Esophagus muscularis mucosa (tissue), 4 donors: Measurements from ENCODE around the gene GAS7. TPM values are rescaled to one million over a fixed set of nuclear protein-coding genes. Genes with fewer than 3 reads are reported as not detected.

Source experiments
- DNase-seq: peaks from one replicate; pipeline ENCODE4 v3.0.0-alpha.2; 2017; ENCODE audit errors: extremely low spot score
- H3K27ac ChIP-seq, 4 donors: fragments of 200-600 bp; sonication (generic); replicated peaks in 1 of 4; 1 replicate in 3 of 4; 2 replicates in 1 of 4; pipeline ENCODE4 v1.5.1; 2016 to 2019; ENCODE audit warnings: mild to moderate bottlenecking in 1 of 4
- H3K27me3 ChIP-seq, 4 donors: fragments of 200-600 bp; sonication (generic); one replicate each; pipeline versions ENCODE4 v1.5.1 to v1.6.0; 2016 to 2019
- H3K36me3 ChIP-seq, 4 donors: fragments of 200-600 bp; sonication (generic); one replicate each; pipeline ENCODE4 v1.5.1; 2016 to 2019
- H3K4me1 ChIP-seq, 4 donors: fragments of 200-600 bp; sonication (generic); one replicate each; pipeline ENCODE4 v1.5.1; 2016 to 2019
- H3K4me3 ChIP-seq, 4 donors: fragments of 200-600 bp; sonication (generic); 1 replicate in 2 of 4; 2 replicates in 2 of 4; pipeline ENCODE4 v1.5.1; 2016 to 2019; ENCODE audit warnings: mild to moderate bottlenecking in 4 of 4, moderate library complexity in 1 of 4
- H3K9me3 ChIP-seq, 4 donors: fragments of 200-600 bp; sonication (generic); 1 replicate in 3 of 4; 2 replicates in 1 of 4; pipeline ENCODE4 v1.5.1; 2016 to 2019
- CTCF ChIP-seq, 3 experiments: fragments of 200-600 bp in 2 of 3; fragments of 450-650 bp in 1 of 3; sonication (generic) in 2 of 3; IDR thresholded peaks; one replicate each; pipeline ENCODE4 v1.5.1; 2017 to 2019; ENCODE audit warnings: antibody characterized with exemption in 3 of 3, mild to moderate bottlenecking in 2 of 3, moderate library complexity in 1 of 3
- EP300 ChIP-seq: sonication (generic); formaldehyde crosslinking; IDR thresholded peaks from one replicate; pipeline ENCODE4 v1.6.1; 2017; ENCODE audit warnings: antibody characterized with exemption
- POLR2A ChIP-seq: fragments of 450-650 bp; IDR thresholded peaks from one replicate; pipeline ENCODE4 v1.6.1; 2017; ENCODE audit warnings: antibody characterized with exemption, moderate library complexity, mild to moderate bottlenecking, low read depth
- POLR2AphosphoS5 ChIP-seq, 2 donors: sonication (generic); formaldehyde crosslinking; IDR thresholded peaks; one replicate each; pipeline ENCODE4 v1.6.1; 2017; ENCODE audit warnings: antibody characterized with exemption in 2 of 2
- WGBS: methylation state at CpG from one replicate; pipeline ENCODE4 v1.1.5; 2018; 5-methylcytosine and 5-hydroxymethylcytosine counted together
- intact Hi-C: fragments of 100-400 bp; cut with DNase I; formaldehyde crosslinking; loops from one replicate; pipeline ENCODE4 v1.15.1; 2023
- total RNA-seq, 4 donors: library from RNA; depleted of rRNA; stranded (reverse); fragments of >200 nt; gene quantifications; one replicate each; pipeline versions ENCODE4 v1.1.0 to v1.2.1, GENCODE V29; 2016

GAS7 gene
- total RNA-seq, 4 donors from 2014 or later: 77.3 to 124 (median 86.7) TPM

- WGBS: 93% methylated on average over 4 of the region's 4 CpGs
- peaks cover 0 to 40% (median 2%) of the 10 kb centered on the region in 4 donors for H3K27me3 ChIP-seq
- no peak overlapping the region for H3K27ac ChIP-seq
- no peak overlapping the region for H3K4me3 ChIP-seq
- peaks cover 0 to 18% (median 14%) of the 10 kb centered on the region in 4 donors for H3K9me3 ChIP-seq
- H3K36me3 ChIP-seq: no peaks in the 10 kb centered on the region
- peaks cover 0 to 26% (median 21%) of the 10 kb centered on the region in 4 donors for H3K4me1 ChIP-seq
- DNase-seq: no peak
- intact Hi-C loops: loop anchor here (10.0 kb wide), 1 partner anchor 117 kb away; no protein-coding TSS in a partner anchor
- TF ChIP-seq POLR2A (no peak), CTCF (IDR thresholded peaks at IDR 0.05) (no peak), EP300 (no peak), POLR2AphosphoS5 (IDR thresholded peaks at IDR 0.05) (no peak)
These were observed 3.3 kb upstream of the GAS7 start for GRCh38 chr17:10201680-10202079.

GRCh38 chr17:10200645-10201044 lies 2.2 kb upstream of the GAS7 start:
- no peak for DNase-seq
- WGBS: 89% methylated on average over 3 of the region's 4 CpGs
- intact Hi-C loops: loop anchor here (10.0 kb wide), 1 partner anchor 116 kb away; no protein-coding TSS in a partner anchor
- TF ChIP-seq POLR2A (no peak), POLR2AphosphoS5 (IDR thresholded peaks at IDR 0.05) (no peak), CTCF (IDR thresholded peaks at IDR 0.05) (no peak), EP300 (no peak)
- Histone ChIP-seq H3K36me3 (no peaks in the 10 kb centered on the region), H3K4me1 (peaks cover 0 to 35% (median 28%) of the 10 kb centered on the region in 4 donors), H3K9me3 (peaks cover 0 to 13% (median 10%) of the 10 kb centered on the region in 4 donors), H3K27ac (no peak overlapping the region), H3K4me3 (no peak overlapping the region), H3K27me3 (peaks cover 0 to 45% (median 2%) of the 10 kb centered on the region in 4 donors)

GRCh38 chr17:10200016-10200415 lies 1.6 kb upstream of the GAS7 start:
- 87% methylated on average over 3 of the region's 3 CpGs for WGBS
- TF ChIP-seq POLR2A: no peak
- TF ChIP-seq CTCF (IDR thresholded peaks at IDR 0.05): no peak
- TF ChIP-seq EP300: no peak
- TF ChIP-seq POLR2AphosphoS5 (IDR thresholded peaks at IDR 0.05): no peak
- Histone ChIP-seq H3K9me3 (peaks cover 0 to 7% (median 3%) of the 10 kb centered on the region in 4 donors), H3K36me3 (no peaks in the 10 kb centered on the region), H3K4me3 (no peak overlapping the region), H3K27me3 (peaks cover 0 to 45% (median 2%) of the 10 kb centered on the region in 4 donors), H3K27ac (no peak overlapping the region), H3K4me1 (peaks cover 0 to 35% (median 29%) of the 10 kb centered on the region in 4 donors)
- DNase-seq: no peak
- intact Hi-C loops: loop anchor here (10.0 kb wide), 1 partner anchor 115 kb away; no protein-coding TSS in a partner anchor

GRCh38 chr17:10197721-10198508 lies 491 bp downstream of the GAS7 start:
- DNase-seq: no peak
- peaks cover 0 to 3% (median 0%) of the 10 kb centered on the region in 4 donors for H3K36me3 ChIP-seq
- H3K27ac ChIP-seq: peak overlapping the region; percentile 53 to 73 (median 69)
- H3K4me1 ChIP-seq: peaks cover 0 to 35% (median 29%) of the 10 kb centered on the region in 4 donors
- intact Hi-C loops: no loop called here
- H3K9me3 ChIP-seq: peaks cover 0 to 15% (median 13%) of the 10 kb centered on the region in 4 donors
- H3K4me3 ChIP-seq: peak overlapping the region; percentile 72 to 85 (median 76)
- H3K27me3 ChIP-seq: peaks cover 0 to 45% (median 2%) of the 10 kb centered on the region in 4 donors
- 0% methylated on average over 13 of the region's 90 CpGs for WGBS
- no peak for TF ChIP-seq CTCF (IDR thresholded peaks at IDR 0.05)
- TF ChIP-seq POLR2A: no peak
- TF ChIP-seq POLR2AphosphoS5 (IDR thresholded peaks at IDR 0.05): no peak
- no peak for TF ChIP-seq EP300
